Endothelial cell of umbilical vein (primary cell): ENCODE data around the gene TRABD.

Source experiments
- CTCF ChIP-seq, 2 donors: IDR thresholded peaks; 1 replicate in 1 of 2; 2 replicates in 1 of 2; pipeline ENCODE4 v1.5.1; 2011; ENCODE audit warnings: low read length in 2 of 2, mild to moderate bottlenecking in 2 of 2, moderate library complexity in 2 of 2, control low read depth in 1 of 2, inconsistent platforms in 1 of 2, low read depth in 1 of 2; ENCODE audit not compliant: insufficient read depth in 1 of 2; ENCODE audit errors: extremely low read depth in 1 of 2
- EZH2 ChIP-seq: IDR thresholded peaks from 2 replicates; pipeline ENCODE4 v1.6.1; 2012; ENCODE audit warnings: borderline replicate concordance, low read depth, mild to moderate bottlenecking, moderate library complexity, low read length, inconsistent platforms; ENCODE audit not compliant: severe bottlenecking
- FOS ChIP-seq: IDR thresholded peaks from 2 replicates; pipeline ENCODE4 v1.6.1; 2011; ENCODE audit warnings: mild to moderate bottlenecking, low read length, moderate library complexity, borderline replicate concordance; ENCODE audit not compliant: insufficient read depth
- JUN ChIP-seq: IDR thresholded peaks from 2 replicates; pipeline ENCODE4 v1.6.1; 2011; ENCODE audit warnings: borderline replicate concordance, low read depth; ENCODE audit not compliant: insufficient read length, insufficient read depth
- MYC ChIP-seq: IDR thresholded peaks from one replicate; pipeline ENCODE4 v1.6.1; 2011; ENCODE audit warnings: mild to moderate bottlenecking, low read depth, low read length
- POLR2A ChIP-seq: IDR thresholded peaks from 2 replicates; pipeline ENCODE4 v1.6.1; 2012; ENCODE audit warnings: low read depth, mild to moderate bottlenecking, control low read depth, low read length
- POLR2AphosphoS5 ChIP-seq: IDR thresholded peaks from 2 replicates; pipeline ENCODE4 v1.6.1; 2012; ENCODE audit warnings: low read depth, mild to moderate bottlenecking, control low read depth, low read length, moderate library complexity; ENCODE audit not compliant: insufficient read depth
- TF ChIP-seq, protein P1 (sequence below): IDR thresholded peaks from 2 replicates; pipeline ENCODE4 v1.6.1; 2011; ENCODE audit not compliant: insufficient read depth, insufficient read length

DNA sequence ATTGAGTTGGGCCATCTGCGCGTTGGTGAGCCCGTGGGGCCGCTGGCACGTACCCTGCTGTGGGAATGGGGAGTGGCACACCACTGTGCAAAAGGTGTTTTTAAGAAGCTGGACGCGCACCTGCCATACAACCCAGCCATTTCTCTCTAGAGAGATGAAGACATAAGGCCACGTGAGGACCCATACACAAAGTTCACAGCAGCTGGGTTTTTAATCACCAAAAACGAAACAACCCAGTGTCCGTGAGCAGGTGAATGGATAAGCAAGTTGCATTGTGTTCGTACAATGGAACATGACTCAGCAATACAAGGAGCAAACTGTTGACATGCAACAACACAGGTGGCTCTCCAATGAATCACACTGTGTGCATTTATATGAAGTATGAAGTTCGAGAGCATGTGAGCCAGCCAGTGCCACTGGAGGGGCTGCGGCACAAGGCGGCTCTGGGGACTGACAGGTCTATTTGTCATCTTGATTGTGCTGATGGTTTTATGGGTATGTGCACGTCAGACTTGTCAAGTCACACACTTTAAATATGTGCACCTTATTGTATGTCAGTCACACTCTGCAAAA is 45.8 kb upstream of the TRABD start:
- TF ChIP-seq CTCF (IDR thresholded peaks at IDR 0.05; ENCODE audit: extremely low read depth in 1 of 2, insufficient read depth in 1 of 2, low read depth in 1 of 2, low read length in 2 of 2) (no peak), JUN (no peak), POLR2A (no peak), EZH2 (no peak), POLR2AphosphoS5 (peak; percentile 21), MYC (no peak), FOS (no peak)
- TF ChIP-seq, protein P1, sequence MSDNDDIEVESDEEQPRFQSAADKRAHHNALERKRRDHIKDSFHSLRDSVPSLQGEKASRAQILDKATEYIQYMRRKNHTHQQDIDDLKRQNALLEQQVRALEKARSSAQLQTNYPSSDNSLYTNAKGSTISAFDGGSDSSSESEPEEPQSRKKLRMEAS: no peak
